ENCODE data around the gene KIF18A. TPM values are rescaled to one million over a fixed set of nuclear protein-coding genes. Genes with fewer than 3 reads are reported as not detected.

Gene KIF18A
- total RNA-seq, 2 experiments from 2014 or later = 22.3 to 23.2 TPM

DNA sequence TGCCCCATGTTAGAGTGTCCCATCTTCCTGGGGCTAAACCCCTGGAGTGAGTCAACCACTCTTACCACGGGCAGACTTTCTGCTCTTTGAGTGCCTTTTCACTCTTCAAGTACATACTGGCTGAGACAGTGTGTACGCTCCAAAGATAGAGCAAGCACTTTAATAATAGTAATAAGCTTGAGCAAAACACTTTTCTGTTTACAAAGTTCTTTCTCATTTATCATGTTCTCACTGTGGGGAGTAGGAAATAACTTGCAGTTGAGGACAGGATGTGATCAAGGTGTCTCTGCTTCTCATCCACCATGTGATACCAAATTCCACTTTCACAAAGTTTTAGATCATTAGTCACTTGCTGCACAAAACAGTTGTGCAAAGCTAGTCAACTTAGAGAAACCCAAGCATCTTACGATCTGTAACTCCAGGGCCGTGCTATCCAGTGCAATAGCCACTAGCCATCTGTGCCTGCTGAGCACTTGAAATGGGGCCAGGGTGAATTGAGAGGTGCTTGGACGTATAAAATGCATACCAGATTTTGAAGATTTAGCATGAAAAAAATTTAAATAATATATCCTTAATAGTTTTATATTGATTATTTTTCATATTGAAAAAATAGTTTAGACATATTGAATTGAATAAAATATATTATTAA is 135.3 kb downstream of the KIF18A start:
- Mint-ChIP-seq H3K27me3 (no peaks in the 10 kb centered on the region), H3K36me3 (ENCODE audit: low read depth) (no peaks in the 10 kb centered on the region), H3K27ac (no peak overlapping the region), H3K9me3 (no peaks in the 10 kb centered on the region), H3K4me3 (no peak overlapping the region), H3K4me1 (ENCODE audit: low read depth) (no peaks in the 10 kb centered on the region)
- intact Hi-C loops (cut with micrococcal nuclease) = no loop called here
- ChIA-PET POLR2A (no interaction called here), CTCF (no interaction called here)
- ATAC-seq (no peak), DNase-seq (no peak)
- TF ChIP-seq, protein P1, sequence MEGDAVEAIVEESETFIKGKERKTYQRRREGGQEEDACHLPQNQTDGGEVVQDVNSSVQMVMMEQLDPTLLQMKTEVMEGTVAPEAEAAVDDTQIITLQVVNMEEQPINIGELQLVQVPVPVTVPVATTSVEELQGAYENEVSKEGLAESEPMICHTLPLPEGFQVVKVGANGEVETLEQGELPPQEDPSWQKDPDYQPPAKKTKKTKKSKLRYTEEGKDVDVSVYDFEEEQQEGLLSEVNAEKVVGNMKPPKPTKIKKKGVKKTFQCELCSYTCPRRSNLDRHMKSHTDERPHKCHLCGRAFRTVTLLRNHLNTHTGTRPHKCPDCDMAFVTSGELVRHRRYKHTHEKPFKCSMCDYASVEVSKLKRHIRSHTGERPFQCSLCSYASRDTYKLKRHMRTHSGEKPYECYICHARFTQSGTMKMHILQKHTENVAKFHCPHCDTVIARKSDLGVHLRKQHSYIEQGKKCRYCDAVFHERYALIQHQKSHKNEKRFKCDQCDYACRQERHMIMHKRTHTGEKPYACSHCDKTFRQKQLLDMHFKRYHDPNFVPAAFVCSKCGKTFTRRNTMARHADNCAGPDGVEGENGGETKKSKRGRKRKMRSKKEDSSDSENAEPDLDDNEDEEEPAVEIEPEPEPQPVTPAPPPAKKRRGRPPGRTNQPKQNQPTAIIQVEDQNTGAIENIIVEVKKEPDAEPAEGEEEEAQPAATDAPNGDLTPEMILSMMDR (IDR thresholded peaks at IDR 0.05) = no peak

DNA sequence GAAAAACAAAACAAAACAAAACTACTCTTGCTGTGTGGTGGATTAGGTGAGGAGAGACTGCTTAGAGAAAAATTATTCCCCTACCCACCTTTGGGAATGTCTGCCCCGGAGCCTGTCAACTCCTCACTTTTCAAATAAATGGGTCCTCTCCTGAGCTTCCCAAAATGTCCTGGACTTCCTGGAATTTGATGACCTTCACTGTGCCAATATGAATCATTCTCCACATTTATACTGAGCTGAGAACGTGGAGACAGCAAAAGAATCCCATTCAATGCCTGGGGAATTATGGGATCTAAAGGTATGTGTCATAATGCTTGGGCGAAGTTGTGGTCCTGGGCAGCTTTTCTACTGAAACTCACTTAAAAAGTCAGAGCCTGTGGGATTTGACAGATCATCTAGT is 136.8 kb downstream of the KIF18A start:
- ATAC-seq = no peak
- H3K4me1 Mint-ChIP-seq (ENCODE audit: low read depth) = no peaks in the 10 kb centered on the region
- intact Hi-C loops (cut with micrococcal nuclease) = no loop called here
- H3K9me3 Mint-ChIP-seq = no peaks in the 10 kb centered on the region
- POLR2A ChIA-PET = no interaction called here
- no peak for DNase-seq
- no peak overlapping the region for H3K4me3 Mint-ChIP-seq
- TF ChIP-seq, protein P1 (IDR thresholded peaks at IDR 0.05) = no peak
- H3K27ac Mint-ChIP-seq = no peak overlapping the region
- CTCF ChIA-PET = no interaction called here
- no peaks in the 10 kb centered on the region for H3K36me3 Mint-ChIP-seq (ENCODE audit: low read depth)
- H3K27me3 Mint-ChIP-seq = no peaks in the 10 kb centered on the region

Small RNAs within 50 kb of the gene (microRNA-seq; reads per million reads assigned to microRNA genes)
- gene MIR610 (ENCODE audit: borderline microRNAs expressed, borderline replicate concordance) = not detected

Other genes starting within 250 kb of the KIF18A start
- gene METTL15, start 232 bp upstream of the KIF18A start, total RNA-seq = 10 to 100 TPM; 19.4 to 20.4 TPM

All from activated CD8-positive, alpha-beta T cell treated with anti-CD3 and anti-CD28 coated beads for 36 hours (primary cell).